ENCODE measurements around the gene DCLK2. TPM values are rescaled to one million over a fixed set of nuclear protein-coding genes. Genes with fewer than 3 reads are reported as not detected.

The DCLK2 gene
- total RNA-seq, 1 donor from 2014 or later = 0.21 TPM

DNA sequence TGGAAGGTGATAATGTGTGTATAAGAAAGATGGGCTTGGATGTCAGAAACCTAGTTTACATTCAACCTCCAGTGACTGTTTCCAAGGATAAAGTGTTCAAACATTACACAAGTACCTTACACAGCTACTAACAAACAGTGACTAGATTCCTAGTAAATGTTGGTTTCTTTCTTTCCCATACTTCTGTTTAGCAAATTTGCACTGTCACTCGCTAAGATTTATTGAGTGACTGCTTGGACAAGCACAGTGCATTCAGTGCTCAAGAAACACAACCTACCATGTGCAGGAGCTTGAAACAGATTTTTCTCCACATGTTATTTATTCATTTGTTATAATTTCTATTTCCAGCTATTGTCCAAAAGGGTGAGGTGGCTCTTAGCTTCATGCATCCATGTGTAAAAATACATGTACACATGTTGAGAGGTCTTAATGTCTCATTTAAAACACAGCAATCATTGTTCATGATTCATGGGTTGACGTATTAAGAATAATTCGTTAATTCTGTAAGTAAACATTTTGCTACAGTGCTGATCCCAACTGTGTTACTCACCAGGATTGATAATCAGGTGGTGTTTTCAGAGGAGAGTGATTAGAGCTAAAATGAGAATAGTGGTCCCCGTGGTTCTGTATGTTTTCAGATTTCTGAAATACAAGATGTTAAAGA lies 153.0 kb downstream of the DCLK2 start:
- no peaks in the 10 kb centered on the region for H3K36me3 Mint-ChIP-seq (ENCODE audit: low read depth)
- no peaks in the 10 kb centered on the region for H3K4me1 Mint-ChIP-seq (ENCODE audit: low read depth)
- no peaks in the 10 kb centered on the region for H3K9me3 Mint-ChIP-seq
- H3K27me3 Mint-ChIP-seq (ENCODE audit: low read depth) = peaks cover 11% of the 10 kb centered on the region
- no peak overlapping the region for H3K4me3 Mint-ChIP-seq (ENCODE audit: low read depth)
- intact Hi-C loops (cut with micrococcal nuclease) = no loop called here
- DNase-seq (ENCODE audit: low spot score) = no peak
- H3K27ac Mint-ChIP-seq = no peak overlapping the region

GRCh38 chr4:150232029-150232428 lies 153.8 kb downstream of the DCLK2 start:
- no peaks in the 10 kb centered on the region for H3K4me1 Mint-ChIP-seq (ENCODE audit: low read depth)
- no peaks in the 10 kb centered on the region for H3K9me3 Mint-ChIP-seq
- intact Hi-C loops (cut with micrococcal nuclease) = no loop called here
- no peak for DNase-seq (ENCODE audit: low spot score)
- H3K27me3 Mint-ChIP-seq (ENCODE audit: low read depth) = peaks cover 15% of the 10 kb centered on the region
- H3K27ac Mint-ChIP-seq = no peak overlapping the region
- H3K36me3 Mint-ChIP-seq (ENCODE audit: low read depth) = no peaks in the 10 kb centered on the region
- H3K4me3 Mint-ChIP-seq (ENCODE audit: low read depth) = no peak overlapping the region

DNA sequence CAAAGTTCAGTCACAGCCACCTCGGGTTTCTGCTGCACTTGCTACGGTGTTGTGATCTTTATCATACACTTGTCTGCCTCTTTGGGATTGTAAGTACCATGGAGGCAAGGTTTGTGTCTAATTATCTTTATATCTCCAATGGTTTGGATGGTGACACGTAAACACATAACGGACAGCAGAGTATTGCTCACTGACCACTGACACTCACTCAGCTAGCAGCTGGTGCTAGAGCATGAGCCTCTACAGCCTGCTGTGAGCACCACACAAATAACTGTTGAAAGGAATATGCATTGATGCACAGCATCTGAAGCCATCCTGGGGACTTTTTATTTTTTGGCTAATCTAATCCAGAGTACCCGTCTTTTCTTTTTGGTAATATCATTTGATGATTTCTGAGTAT lies 156.0 kb downstream of the DCLK2 start:
- H3K27me3 Mint-ChIP-seq (ENCODE audit: low read depth) = peaks cover 15% of the 10 kb centered on the region
- H3K27ac Mint-ChIP-seq = no peak overlapping the region
- no peaks in the 10 kb centered on the region for H3K9me3 Mint-ChIP-seq

GRCh38 chr4:150235317-150235716 lies 157.1 kb downstream of the DCLK2 start:
- Mint-ChIP-seq H3K4me3 (ENCODE audit: low read depth) (no peak overlapping the region), H3K27me3 (ENCODE audit: low read depth) (peaks cover 15% of the 10 kb centered on the region), H3K9me3 (no peaks in the 10 kb centered on the region), H3K4me1 (ENCODE audit: low read depth) (no peaks in the 10 kb centered on the region), H3K36me3 (ENCODE audit: low read depth) (no peaks in the 10 kb centered on the region), H3K27ac (no peak overlapping the region)
- intact Hi-C loops (cut with micrococcal nuclease) = no loop called here
- DNase-seq (ENCODE audit: low spot score) = no peak

More for the DNA sequence above, 156.0 kb downstream of the DCLK2 start:
- Mint-ChIP-seq H3K4me3 (ENCODE audit: low read depth) (no peak overlapping the region), H3K36me3 (ENCODE audit: low read depth) (no peaks in the 10 kb centered on the region), H3K4me1 (ENCODE audit: low read depth) (no peaks in the 10 kb centered on the region)
- intact Hi-C loops (cut with micrococcal nuclease) = no loop called here
- DNase-seq (ENCODE audit: low spot score) = no peak

DNA sequence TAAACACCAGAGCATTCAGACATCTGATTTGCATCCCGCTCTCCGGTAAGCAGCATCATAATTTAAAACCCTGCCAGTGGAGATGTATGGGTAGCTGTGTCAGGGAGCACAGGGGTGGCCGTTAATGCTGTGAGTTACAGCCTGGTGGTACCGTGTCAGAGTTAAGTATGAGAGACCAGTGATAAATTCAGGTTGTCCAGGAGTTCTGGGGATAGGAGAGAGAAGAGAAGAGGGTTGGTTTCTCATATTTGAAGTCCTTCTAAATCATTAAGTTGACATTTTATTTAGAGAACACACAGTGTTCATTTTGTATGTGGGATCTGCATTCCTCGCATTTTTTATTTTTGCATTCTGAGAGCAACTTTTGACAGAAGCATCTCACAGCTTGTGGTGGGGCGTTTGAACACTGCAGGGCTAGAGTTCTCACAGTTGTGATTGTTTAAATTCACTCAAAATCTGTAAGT lies 157.6 kb downstream of the DCLK2 start:
- no peak overlapping the region for H3K4me3 Mint-ChIP-seq (ENCODE audit: low read depth)
- no peaks in the 10 kb centered on the region for H3K36me3 Mint-ChIP-seq (ENCODE audit: low read depth)
- no peaks in the 10 kb centered on the region for H3K4me1 Mint-ChIP-seq (ENCODE audit: low read depth)
- intact Hi-C loops (cut with micrococcal nuclease) = no loop called here
- no peaks in the 10 kb centered on the region for H3K9me3 Mint-ChIP-seq
- peaks cover 15% of the 10 kb centered on the region for H3K27me3 Mint-ChIP-seq (ENCODE audit: low read depth)
- no peak overlapping the region for H3K27ac Mint-ChIP-seq
- no peak for DNase-seq (ENCODE audit: low spot score)

- intact Hi-C loops (cut with micrococcal nuclease) = no loop called here
- Mint-ChIP-seq H3K9me3 (no peaks in the 10 kb centered on the region), H3K4me3 (ENCODE audit: low read depth) (no peak overlapping the region), H3K36me3 (ENCODE audit: low read depth) (no peaks in the 10 kb centered on the region), H3K27ac (no peak overlapping the region), H3K4me1 (ENCODE audit: low read depth) (no peaks in the 10 kb centered on the region), H3K27me3 (ENCODE audit: low read depth) (peaks cover 12% of the 10 kb centered on the region)
- DNase-seq (ENCODE audit: low spot score) = no peak
Observed at GRCh38 chr4:150236626-150237025, 158.4 kb downstream of the DCLK2 start.

- no peaks in the 10 kb centered on the region for H3K4me1 Mint-ChIP-seq (ENCODE audit: low read depth)
- intact Hi-C loops (cut with micrococcal nuclease) = no loop called here
- DNase-seq (ENCODE audit: low spot score) = no peak
- H3K27ac Mint-ChIP-seq = no peak overlapping the region
- no peak overlapping the region for H3K4me3 Mint-ChIP-seq (ENCODE audit: low read depth)
- H3K27me3 Mint-ChIP-seq (ENCODE audit: low read depth) = peaks cover 11% of the 10 kb centered on the region
- no peaks in the 10 kb centered on the region for H3K36me3 Mint-ChIP-seq (ENCODE audit: low read depth)
- H3K9me3 Mint-ChIP-seq = no peaks in the 10 kb centered on the region
Observed at GRCh38 chr4:150237110-150237872, 159.0 kb downstream of the DCLK2 start.

DNA sequence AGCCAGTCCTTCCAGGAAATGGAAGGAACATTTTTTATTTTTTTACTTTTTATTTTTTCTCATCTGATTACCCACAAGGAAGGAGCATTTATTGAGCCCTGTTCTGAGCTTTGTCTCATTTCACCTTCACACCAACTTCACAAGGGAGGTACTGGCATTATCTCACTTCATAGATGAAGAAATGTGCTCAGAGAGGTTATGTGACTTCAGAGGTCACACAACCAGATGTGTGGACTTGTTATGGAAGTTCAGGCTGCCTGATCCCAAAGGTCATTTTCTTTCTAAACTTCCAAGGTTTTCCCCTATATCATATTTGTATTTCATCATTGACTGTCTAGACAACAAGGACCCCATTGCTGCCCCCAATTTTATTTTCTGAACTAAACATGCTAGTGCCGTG lies 160.3 kb downstream of the DCLK2 start:
- DNase-seq (ENCODE audit: low spot score) = no peak

GRCh38 chr4:150240011-150240410 lies 161.8 kb downstream of the DCLK2 start:
- no peaks in the 10 kb centered on the region for H3K4me1 Mint-ChIP-seq (ENCODE audit: low read depth)
- no peak for DNase-seq (ENCODE audit: low spot score)
- no peak overlapping the region for H3K27ac Mint-ChIP-seq
- H3K27me3 Mint-ChIP-seq (ENCODE audit: low read depth) = peaks cover 6% of the 10 kb centered on the region
- no peaks in the 10 kb centered on the region for H3K36me3 Mint-ChIP-seq (ENCODE audit: low read depth)
- H3K9me3 Mint-ChIP-seq = no peaks in the 10 kb centered on the region
- H3K4me3 Mint-ChIP-seq (ENCODE audit: low read depth) = no peak overlapping the region
- intact Hi-C loops (cut with micrococcal nuclease) = loop anchor here (5.0 kb wide), 1 partner anchor 228 kb away; no protein-coding TSS in a partner anchor

More for the DNA sequence above, 160.3 kb downstream of the DCLK2 start:
- no peak overlapping the region for H3K4me3 Mint-ChIP-seq (ENCODE audit: low read depth)
- no peak overlapping the region for H3K27ac Mint-ChIP-seq
- H3K9me3 Mint-ChIP-seq = no peaks in the 10 kb centered on the region
- H3K27me3 Mint-ChIP-seq (ENCODE audit: low read depth) = peaks cover 6% of the 10 kb centered on the region
- no peaks in the 10 kb centered on the region for H3K36me3 Mint-ChIP-seq (ENCODE audit: low read depth)
- H3K4me1 Mint-ChIP-seq (ENCODE audit: low read depth) = no peaks in the 10 kb centered on the region
- intact Hi-C loops (cut with micrococcal nuclease) = no loop called here

DNA sequence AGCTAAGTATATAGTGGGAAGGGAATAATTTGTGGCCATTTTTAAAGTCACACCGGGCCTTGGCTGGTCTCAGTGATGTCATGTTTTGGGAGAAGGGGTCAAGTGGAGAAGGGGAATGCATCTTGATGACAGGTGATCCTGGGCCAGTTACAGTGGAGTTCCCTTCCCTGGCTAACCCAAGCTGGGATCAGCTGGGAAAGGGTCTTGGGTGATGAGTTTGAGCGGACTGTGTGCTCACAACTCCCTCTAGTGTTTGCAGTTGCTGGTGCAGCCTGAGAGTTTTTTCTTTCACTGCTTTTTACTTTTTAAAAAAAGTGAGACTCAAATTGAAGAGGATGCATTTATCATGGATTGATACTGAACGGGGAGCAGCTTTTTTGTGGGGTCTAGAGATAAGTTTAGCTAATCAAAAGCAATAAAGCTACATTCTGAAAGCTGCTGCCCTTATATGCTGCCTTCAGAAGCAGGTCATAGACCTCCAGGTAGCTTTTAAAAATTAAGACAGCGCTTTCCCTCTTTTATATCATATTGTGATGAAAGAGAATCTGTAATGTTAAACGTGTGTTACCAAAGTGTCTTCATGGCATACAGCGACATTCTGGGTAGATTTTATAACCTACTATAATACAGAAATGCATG lies 164.7 kb downstream of the DCLK2 start:
- DNase-seq (ENCODE audit: low spot score) = no peak
- no peaks in the 10 kb centered on the region for H3K4me1 Mint-ChIP-seq (ENCODE audit: low read depth)
- no peak overlapping the region for H3K4me3 Mint-ChIP-seq (ENCODE audit: low read depth)
- no peaks in the 10 kb centered on the region for H3K36me3 Mint-ChIP-seq (ENCODE audit: low read depth)
- no peaks in the 10 kb centered on the region for H3K27me3 Mint-ChIP-seq (ENCODE audit: low read depth)
- no peak overlapping the region for H3K27ac Mint-ChIP-seq
- no peaks in the 10 kb centered on the region for H3K9me3 Mint-ChIP-seq
- intact Hi-C loops (cut with micrococcal nuclease) = loop anchor here (1.0 to 5.0 kb wide), 3 partner anchors 231 to 262 kb away; no protein-coding TSS in a partner anchor

DNA sequence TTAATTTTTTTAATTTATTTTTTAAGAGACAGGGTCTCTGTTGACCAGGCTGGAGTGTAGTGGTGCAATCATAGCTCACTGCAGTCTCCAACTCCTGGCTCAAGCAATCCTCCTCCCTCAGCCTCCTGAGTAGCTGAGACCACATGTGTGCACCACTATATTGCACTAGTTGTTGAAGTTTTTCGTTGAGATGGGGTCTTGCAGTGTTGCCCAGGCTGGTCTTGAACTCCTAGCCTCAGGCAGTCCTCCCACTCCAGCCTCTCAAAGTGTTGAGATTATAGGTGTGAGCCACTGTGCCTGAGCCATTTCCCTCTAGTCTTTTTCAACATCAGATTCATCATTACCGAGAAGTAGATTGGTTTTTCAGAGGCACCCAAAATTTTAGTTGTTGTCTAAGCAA lies 165.7 kb downstream of the DCLK2 start:
- no peaks in the 10 kb centered on the region for H3K36me3 Mint-ChIP-seq (ENCODE audit: low read depth)
- intact Hi-C loops (cut with micrococcal nuclease) = loop anchor here (1.0 to 5.0 kb wide), 3 partner anchors 232 to 263 kb away; no protein-coding TSS in a partner anchor
- no peak overlapping the region for H3K27ac Mint-ChIP-seq

GRCh38 chr4:150244600-150244999 lies 166.4 kb downstream of the DCLK2 start:
- Mint-ChIP-seq H3K4me1 (ENCODE audit: low read depth) (no peaks in the 10 kb centered on the region), H3K27ac (no peak overlapping the region), H3K4me3 (ENCODE audit: low read depth) (no peak overlapping the region), H3K27me3 (ENCODE audit: low read depth) (peaks cover 2% of the 10 kb centered on the region), H3K36me3 (ENCODE audit: low read depth) (no peaks in the 10 kb centered on the region), H3K9me3 (no peaks in the 10 kb centered on the region)
- no peak for DNase-seq (ENCODE audit: low spot score)
- intact Hi-C loops (cut with micrococcal nuclease) = loop anchor here (5.0 kb wide), 1 partner anchor 232 kb away; no protein-coding TSS in a partner anchor

More for the DNA sequence above, 165.7 kb downstream of the DCLK2 start:
- H3K4me1 Mint-ChIP-seq (ENCODE audit: low read depth) = no peaks in the 10 kb centered on the region
- no peak for DNase-seq (ENCODE audit: low spot score)
- no peak overlapping the region for H3K4me3 Mint-ChIP-seq (ENCODE audit: low read depth)
- peaks cover 2% of the 10 kb centered on the region for H3K27me3 Mint-ChIP-seq (ENCODE audit: low read depth)
- H3K9me3 Mint-ChIP-seq = no peaks in the 10 kb centered on the region

- no peaks in the 10 kb centered on the region for H3K36me3 Mint-ChIP-seq (ENCODE audit: low read depth)
- no peak overlapping the region for H3K27ac Mint-ChIP-seq
- peaks cover 2% of the 10 kb centered on the region for H3K27me3 Mint-ChIP-seq (ENCODE audit: low read depth)
- H3K9me3 Mint-ChIP-seq = no peaks in the 10 kb centered on the region
- no peaks in the 10 kb centered on the region for H3K4me1 Mint-ChIP-seq (ENCODE audit: low read depth)
- no peak overlapping the region for H3K4me3 Mint-ChIP-seq (ENCODE audit: low read depth)
- no peak for DNase-seq (ENCODE audit: low spot score)
- intact Hi-C loops (cut with micrococcal nuclease) = no loop called here
Observed at GRCh38 chr4:150247184-150247583, 168.9 kb downstream of the DCLK2 start.

Measured in activated T-helper 2 cell treated with anti-CD3 and anti-CD28 coated beads, Interferon-gamma antibody, Interleukin-2, Interleukin-4, amounts not matched to agents 10 μg/mL and 5 μg/mL and 100 μg/mL, durations not matched to agents 14 hours and 24 hours and 36 hours (primary cell).